IPS-18c (cell line): ENCODE data around the gene LACC1.

ENCODE experiments used
- H3K4me3 ChIP-seq: 2 replicates; pipeline ENCODE4 v1.7.0; 2013; ENCODE audit warnings: low read depth, mild to moderate bottlenecking, low read length, moderate library complexity; ENCODE audit not compliant: insufficient read depth
- H3K9me3 ChIP-seq: one replicate; pipeline ENCODE4 v1.6.1; 2013; ENCODE audit warnings: mild to moderate bottlenecking, low read length, moderate library complexity; ENCODE audit not compliant: control insufficient read depth, insufficient read depth

LACC1 gene

GRCh38 chr13:43924549-43925245 is 45.0 kb downstream of the LACC1 start:
- Histone ChIP-seq H3K4me3 (no peak overlapping the region), H3K9me3 (no peaks in the 10 kb centered on the region)

- no peaks in the 10 kb centered on the region for H3K9me3 ChIP-seq
- no peak overlapping the region for H3K4me3 ChIP-seq
Measured at GRCh38 chr13:43929947-43930346, 50.2 kb downstream of the LACC1 start.

GRCh38 chr13:43933378-43933777 is 53.7 kb downstream of the LACC1 start:
- Histone ChIP-seq H3K9me3 (no peaks in the 10 kb centered on the region), H3K4me3 (no peak overlapping the region)

GRCh38 chr13:43934273-43934672 is 54.6 kb downstream of the LACC1 start:
- Histone ChIP-seq H3K4me3 (no peak overlapping the region), H3K9me3 (no peaks in the 10 kb centered on the region)

- no peak overlapping the region for H3K4me3 ChIP-seq
- H3K9me3 ChIP-seq, result no peaks in the 10 kb centered on the region
Measured at GRCh38 chr13:43935878-43936277, 56.2 kb downstream of the LACC1 start.

GRCh38 chr13:43936647-43937046 is 56.9 kb downstream of the LACC1 start:
- Histone ChIP-seq H3K4me3 (no peak overlapping the region), H3K9me3 (no peaks in the 10 kb centered on the region)

- Histone ChIP-seq H3K9me3 (no peaks in the 10 kb centered on the region), H3K4me3 (no peak overlapping the region)
Measured at GRCh38 chr13:43937839-43938238, 58.1 kb downstream of the LACC1 start.

GRCh38 chr13:43938449-43938848 is 58.7 kb downstream of the LACC1 start:
- Histone ChIP-seq H3K9me3 (no peaks in the 10 kb centered on the region), H3K4me3 (no peak overlapping the region)

- Histone ChIP-seq H3K4me3 (no peak overlapping the region), H3K9me3 (no peaks in the 10 kb centered on the region)
Measured at GRCh38 chr13:43939086-43939485, 59.4 kb downstream of the LACC1 start.

GRCh38 chr13:43942286-43942685 is 62.6 kb downstream of the LACC1 start:
- Histone ChIP-seq H3K4me3 (no peak overlapping the region), H3K9me3 (no peaks in the 10 kb centered on the region)
